LNCAP (cell line): ENCODE measurements around the gene NIPAL4.

ENCODE experiments used
- TF ChIP-seq, protein P1 (sequence below): fragments of 450-650 bp; IDR thresholded peaks from 2 replicates; pipeline ENCODE4 v1.5.1; 2017; ENCODE audit warnings: mild to moderate bottlenecking

NIPAL4 gene

DNA sequence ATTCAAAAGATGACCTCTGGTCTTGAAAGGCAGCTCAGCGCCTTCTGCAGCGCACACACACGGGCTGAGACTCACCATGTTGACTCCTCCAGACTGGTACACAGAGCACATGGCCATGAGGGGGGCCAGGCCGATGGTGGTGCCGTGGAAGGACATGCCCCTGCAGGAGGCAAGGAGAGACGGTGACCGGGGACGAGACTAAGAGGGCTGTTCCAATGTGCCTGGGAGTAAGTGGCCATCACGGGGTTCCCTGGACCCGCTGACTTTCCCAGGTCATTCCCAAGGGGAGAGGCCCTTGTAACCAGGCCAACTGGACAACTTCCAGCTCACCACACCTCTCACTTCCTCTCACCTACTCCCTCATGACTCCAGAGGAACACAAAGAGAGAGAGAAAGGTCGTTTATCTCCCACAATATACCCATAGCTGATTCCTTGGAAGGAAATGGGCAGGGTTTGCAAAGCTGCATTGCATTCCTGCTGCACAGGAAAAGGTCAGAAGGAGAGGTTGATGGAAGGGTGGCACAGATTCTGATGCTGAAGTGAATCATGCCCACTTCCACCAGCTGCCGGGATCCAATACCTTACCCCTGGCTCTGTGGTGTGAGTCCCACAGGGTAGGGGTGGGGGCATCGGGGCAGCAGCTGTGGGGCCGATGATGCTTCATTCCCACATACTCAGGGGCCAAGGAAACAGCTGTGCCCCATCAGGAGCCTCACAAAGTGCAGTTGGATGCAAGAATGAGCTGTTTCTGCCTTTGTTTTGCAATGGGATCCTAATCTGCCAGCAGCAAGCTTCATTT, 47.2 kb downstream of the NIPAL4 start:
- TF ChIP-seq, protein P1, sequence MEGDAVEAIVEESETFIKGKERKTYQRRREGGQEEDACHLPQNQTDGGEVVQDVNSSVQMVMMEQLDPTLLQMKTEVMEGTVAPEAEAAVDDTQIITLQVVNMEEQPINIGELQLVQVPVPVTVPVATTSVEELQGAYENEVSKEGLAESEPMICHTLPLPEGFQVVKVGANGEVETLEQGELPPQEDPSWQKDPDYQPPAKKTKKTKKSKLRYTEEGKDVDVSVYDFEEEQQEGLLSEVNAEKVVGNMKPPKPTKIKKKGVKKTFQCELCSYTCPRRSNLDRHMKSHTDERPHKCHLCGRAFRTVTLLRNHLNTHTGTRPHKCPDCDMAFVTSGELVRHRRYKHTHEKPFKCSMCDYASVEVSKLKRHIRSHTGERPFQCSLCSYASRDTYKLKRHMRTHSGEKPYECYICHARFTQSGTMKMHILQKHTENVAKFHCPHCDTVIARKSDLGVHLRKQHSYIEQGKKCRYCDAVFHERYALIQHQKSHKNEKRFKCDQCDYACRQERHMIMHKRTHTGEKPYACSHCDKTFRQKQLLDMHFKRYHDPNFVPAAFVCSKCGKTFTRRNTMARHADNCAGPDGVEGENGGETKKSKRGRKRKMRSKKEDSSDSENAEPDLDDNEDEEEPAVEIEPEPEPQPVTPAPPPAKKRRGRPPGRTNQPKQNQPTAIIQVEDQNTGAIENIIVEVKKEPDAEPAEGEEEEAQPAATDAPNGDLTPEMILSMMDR = no peak

DNA sequence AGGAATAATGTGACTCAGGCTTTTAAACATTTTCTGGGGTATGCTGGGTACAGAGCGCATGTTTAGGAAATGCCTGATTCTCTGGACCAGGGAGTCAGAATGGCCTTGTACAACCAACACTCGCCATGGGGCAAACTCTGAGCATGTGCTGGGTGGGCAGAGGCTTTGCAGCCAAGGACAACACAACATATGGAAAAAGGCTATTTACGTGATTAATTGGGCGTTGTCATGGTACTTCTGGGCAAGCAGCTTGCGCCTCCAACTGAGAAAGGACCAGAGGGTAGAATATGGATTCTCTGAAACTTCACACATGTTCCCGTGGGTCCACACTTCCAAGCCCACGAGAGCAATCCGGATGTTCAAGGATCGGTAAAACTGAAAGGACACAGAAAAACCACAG, 49.1 kb downstream of the NIPAL4 start:
- TF ChIP-seq, protein P1 = no peak

DNA sequence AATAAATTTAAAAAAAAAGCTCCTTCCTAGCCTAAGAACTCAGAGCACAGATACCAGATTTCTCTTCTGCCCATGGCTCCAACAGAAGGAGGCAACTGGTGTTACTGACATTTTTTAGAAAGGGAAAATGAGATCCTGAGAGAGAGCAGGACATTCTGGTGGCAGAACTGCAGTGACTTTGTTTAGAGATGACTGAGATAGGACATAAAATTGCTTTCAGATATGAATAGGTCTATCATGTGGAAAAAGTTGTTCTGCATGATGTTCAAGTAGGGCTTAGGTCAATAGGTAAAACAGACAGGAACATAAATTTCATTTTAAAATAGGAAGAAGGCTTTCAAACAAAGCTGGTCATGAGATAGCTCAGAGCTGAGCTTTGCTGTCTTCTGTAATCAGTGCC, 49.6 kb downstream of the NIPAL4 start:
- TF ChIP-seq, protein P1 = no peak

DNA sequence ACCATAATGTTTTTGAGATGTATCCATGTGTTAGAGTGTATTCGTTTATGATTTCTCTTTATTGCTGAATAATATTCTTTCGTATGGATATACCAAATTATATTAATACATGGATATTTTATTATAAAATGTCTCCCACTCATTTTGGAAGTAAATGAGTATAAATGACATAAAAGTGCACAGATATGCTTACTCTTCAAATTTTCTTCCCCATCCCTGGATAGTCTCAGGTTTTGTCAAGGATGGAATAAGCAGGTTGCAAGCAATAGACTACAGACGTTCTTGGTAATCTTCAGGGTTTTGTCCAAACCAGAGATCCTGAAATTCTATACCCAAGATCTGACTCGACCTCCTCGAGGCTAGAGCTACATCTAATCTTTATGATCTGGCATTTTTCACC, 50.7 kb downstream of the NIPAL4 start:
- TF ChIP-seq, protein P1 = no peak

DNA sequence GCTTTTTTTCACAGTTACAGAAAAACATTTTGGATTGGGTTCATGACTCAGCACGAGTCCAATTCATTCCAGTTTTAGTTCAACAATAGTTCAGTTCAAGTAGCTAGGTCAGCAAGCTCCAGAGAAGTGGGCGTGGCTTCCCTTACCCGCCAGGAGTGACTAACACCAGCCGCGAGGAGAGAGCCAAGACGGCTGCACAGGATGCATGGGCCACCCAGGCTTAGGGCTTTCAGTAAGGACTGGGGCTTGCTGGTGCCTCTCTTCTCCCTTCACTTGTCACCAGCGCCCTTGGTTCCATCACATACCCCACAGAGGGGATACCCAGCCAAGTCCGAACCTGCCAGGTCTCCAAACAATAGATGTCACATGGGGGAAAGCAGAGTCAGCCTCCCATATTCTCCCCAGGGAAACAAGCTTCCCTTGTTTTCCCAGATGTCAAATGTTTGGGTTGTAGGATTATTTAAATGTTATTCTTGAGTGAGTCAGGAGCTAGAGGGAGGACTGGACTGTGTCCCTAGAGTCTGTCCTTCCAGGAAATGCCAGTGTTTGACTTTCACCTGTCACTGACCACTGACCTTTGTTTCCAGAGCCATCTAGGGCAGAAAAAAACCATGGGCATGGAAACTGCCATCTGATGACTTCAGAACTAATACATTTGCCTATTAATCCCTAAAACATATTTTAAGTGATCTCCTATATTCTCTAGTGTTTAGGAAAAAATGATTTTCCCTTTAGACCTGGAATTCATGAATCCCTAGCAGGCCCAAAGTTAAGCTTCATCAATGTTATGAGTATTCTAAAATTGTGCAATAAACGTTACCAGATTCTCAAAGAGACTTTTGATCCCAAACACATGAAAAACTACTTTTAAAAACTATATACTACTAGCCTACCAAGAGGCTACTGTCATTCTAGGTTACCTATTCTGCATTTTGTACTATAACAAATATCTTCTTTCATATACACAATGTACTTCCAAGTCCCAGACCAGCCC, 51.9 kb downstream of the NIPAL4 start:
- TF ChIP-seq, protein P1 = no peak

DNA sequence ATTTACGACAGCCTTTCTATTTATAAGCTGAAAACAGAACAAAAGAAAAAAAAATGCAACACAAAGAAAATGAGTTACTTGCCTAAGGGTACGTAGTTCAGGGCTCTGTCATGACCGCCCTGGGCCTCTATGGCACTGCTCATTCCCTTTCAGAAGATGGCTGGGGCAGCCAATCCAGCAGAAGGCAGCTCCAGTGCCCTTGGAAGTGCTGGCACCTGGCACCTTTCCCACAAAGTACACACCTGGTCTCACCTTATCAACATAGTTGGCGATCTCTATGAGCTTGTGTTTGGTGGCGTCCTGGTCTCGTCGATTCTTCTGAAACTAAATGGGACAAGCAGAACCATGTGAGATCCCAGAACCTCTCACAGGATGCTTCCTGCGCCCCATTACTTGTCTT, 53.2 kb downstream of the NIPAL4 start:
- TF ChIP-seq, protein P1 = no peak

DNA sequence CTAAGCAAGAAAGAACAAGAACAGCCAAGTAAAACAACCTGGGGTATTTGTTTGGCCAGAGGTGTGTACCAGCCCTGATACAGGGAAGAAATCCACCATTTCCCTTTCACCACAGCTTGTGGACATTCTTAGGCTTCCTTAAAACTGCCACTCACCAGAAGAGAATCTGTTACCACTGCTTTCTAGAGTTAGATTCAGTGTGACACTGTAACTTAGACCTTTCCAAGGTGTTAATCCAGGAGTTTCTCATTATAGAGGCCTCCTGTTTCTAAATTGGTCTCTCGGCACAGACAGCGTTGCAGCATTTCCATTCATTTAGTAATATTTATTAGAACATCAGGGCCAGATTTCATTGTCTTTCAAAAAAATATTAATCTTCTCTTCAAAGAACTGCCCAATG, 55.0 kb downstream of the NIPAL4 start:
- TF ChIP-seq, protein P1 = no peak
